Erythroblast (primary cell): ENCODE results near the gene C3orf49.

Experiments used
- DNase-seq, 2 experiments: peaks; one replicate each; lab custom pipeline; 2025; lab: John Stamatoyannopoulos, UW
- GATA1 ChIP-seq: IDR thresholded peaks from 2 replicates; pipeline ENCODE4 v1.6.1; 2011; ENCODE audit warnings: low read depth, mild to moderate bottlenecking, control low read depth, low read length, moderate library complexity
- POLR2A ChIP-seq: IDR thresholded peaks from 2 replicates; pipeline ENCODE4 v1.6.1; 2011; ENCODE audit warnings: mild to moderate bottlenecking, low read length

Gene C3orf49

GRCh38 chr3:63886858-63887257 lies 67.8 kb downstream of the C3orf49 start:
- DNase-seq = no peak
- TF ChIP-seq GATA1 (no peak), POLR2A (no peak)

- TF ChIP-seq POLR2A = no peak
- TF ChIP-seq GATA1 = no peak
Measured at GRCh38 chr3:63891518-63891917, 72.4 kb downstream of the C3orf49 start.

GRCh38 chr3:63892773-63893352 lies 73.8 kb downstream of the C3orf49 start:
- TF ChIP-seq POLR2A (no peak), GATA1 (no peak)
- DNase-seq = no peak

More at GRCh38 chr3:63891518-63891917, 72.4 kb downstream of the C3orf49 start:
- no peak for DNase-seq

GRCh38 chr3:63895422-63896189 lies 76.5 kb downstream of the C3orf49 start:
- no peak for DNase-seq
- TF ChIP-seq POLR2A = no peak

- DNase-seq = no peak
- TF ChIP-seq GATA1 = no peak
- no peak for TF ChIP-seq POLR2A
Measured at GRCh38 chr3:63896332-63897030, 77.4 kb downstream of the C3orf49 start.
